Erythroblast (primary cell): Measurements from ENCODE around the gene RAPGEF2.

Experiments used
- GATA1 ChIP-seq: IDR thresholded peaks from 2 replicates; pipeline ENCODE4 v1.6.1; 2011; ENCODE audit warnings: low read depth, mild to moderate bottlenecking, control low read depth, low read length, moderate library complexity
- POLR2A ChIP-seq: IDR thresholded peaks from 2 replicates; pipeline ENCODE4 v1.6.1; 2011; ENCODE audit warnings: mild to moderate bottlenecking, low read length

DNA sequence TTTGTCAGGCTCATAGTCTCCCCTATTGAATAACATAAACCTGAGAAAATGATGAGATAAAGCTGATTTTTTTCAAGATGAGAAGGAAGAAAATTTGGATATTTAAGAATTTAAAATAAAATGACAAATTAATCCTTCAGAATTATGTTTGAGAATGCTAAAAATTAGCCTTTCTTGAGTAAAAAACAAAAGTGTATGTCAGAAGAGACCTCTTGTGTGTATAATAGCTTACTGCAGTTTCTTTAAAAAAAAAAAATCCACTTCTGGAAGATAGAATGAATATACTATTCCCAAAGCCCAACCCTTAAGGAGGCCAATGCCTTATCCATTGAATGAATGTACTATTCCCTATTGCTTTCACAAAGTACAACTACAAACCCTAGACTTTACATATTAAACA lies 281.8 kb downstream of the RAPGEF2 start:
- TF ChIP-seq POLR2A (no peak), GATA1 (no peak)
